Putamen (tissue), 1 donor: ENCODE data around the gene CAMK2A.

Experiments used
- DNase-seq: peaks from one replicate; pipeline ENCODE4 v3.0.0-alpha.2; 2016; ENCODE audit warnings: low spot score

Gene CAMK2A

DNA sequence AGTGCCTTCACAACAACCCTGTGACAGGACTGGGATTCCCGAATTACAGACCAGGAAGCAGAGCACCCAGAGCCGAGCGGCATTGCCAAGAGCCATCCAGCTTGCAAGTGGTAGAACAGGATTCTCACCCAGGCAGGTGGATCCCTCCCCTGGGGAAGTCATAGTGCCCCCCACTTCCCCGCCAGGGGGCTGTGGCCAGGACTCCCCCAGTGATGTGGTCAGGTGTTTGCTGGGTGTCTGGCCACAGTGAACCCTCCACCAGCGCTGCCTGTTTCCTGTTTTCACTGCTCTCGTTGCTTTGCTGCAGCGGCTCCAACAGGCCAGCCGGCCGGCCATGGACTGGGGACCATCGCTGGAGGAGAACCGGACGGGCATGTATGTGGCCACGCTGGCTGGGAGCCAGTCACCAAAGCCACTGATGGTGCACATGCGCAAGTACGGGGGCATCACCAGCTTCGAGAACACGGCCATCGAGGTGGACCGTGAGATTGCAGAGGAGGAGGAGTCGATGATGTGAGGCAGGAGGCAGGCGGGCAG is 80.4 kb downstream of the CAMK2A start:
- no peak for DNase-seq

DNA sequence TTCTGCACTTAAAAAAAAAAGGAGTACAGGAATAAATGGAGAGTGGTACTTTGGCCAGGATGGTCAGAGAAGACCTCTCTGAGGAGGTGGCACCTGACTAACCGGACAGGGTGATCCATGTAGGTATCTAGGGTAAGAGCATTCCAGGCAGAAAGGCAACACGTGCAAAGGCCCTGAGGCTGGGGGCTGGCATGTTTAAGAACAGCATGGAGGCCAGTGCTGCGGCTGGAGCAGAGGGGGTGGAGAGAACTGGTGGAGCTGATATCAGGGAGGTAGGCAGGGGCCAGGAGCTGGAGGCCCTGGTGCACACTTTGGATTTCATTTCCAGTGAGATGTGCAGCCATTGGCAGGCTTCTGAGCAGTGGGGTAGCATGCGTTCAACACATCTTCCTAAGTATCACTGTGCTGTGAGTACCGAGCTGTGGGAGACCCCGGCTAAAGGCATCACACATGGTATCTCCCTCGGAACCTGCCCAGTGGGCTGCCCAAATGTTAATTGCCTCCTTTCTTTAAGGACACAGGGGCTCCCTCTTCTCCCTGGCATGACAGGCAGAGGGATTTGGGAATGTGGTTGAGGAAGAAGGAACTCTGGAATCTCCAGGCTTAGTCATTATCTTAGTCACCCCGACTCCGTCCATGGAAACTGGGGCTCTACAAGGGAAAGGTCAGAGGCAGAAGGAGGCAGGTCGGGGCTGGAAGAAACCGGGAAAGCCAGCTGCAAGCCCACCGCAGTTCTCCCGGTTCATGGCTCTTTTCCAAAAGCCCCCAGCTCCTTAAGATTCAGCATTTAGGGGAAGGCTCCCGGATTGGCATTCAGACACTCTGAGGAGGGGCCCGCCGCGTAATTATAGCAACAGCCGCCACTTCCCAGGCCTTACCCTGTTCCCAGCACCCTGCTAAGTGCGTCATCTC is 81.1 kb downstream of the CAMK2A start:
- DNase-seq = no peak

DNA sequence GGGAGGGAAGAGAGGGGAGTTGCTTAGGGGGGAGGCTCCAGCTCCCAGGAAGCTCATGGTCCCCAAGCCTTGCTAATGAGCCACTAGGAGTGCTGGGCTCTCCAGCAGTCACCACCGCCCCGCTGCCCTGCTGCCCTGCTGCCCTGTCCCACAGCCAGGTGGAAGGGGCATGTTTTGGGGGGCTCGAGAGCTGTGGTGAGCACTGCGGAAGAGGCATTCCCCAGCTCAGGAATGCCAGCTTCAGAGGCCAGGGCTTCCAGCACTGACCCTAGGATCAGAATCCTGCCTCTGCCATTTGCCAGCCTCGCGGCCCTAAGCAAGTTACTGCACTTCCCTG is 82.8 kb downstream of the CAMK2A start:
- DNase-seq = no peak

GRCh38 chr5:150206098-150206778 is 83.3 kb downstream of the CAMK2A start:
- DNase-seq = no peak

GRCh38 chr5:150204590-150204960 is 85.0 kb downstream of the CAMK2A start:
- no peak for DNase-seq

- DNase-seq = no peak
These were observed 85.6 kb downstream of the CAMK2A start for GRCh38 chr5:150203832-150204589.

- no peak for DNase-seq
These were observed 87.1 kb downstream of the CAMK2A start for GRCh38 chr5:150202501-150202900.

DNA sequence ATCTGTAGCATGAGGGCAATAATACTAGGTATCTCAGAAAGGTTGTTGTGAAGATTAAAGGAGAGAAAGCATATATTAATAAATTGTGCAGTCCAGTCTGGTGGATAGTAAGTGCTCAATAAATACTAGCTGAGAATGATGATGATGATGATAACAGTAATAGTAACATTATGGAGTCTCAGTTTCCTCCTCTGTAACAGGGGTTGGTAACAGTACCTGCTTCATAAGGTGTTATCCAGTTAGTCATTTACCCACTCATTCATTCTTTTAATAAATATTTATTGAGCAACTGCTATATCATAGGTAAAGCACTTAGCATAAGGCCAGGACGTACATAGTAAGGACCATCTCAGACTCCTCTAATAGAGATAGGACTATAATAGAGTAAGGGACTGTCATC is 92.1 kb downstream of the CAMK2A start:
- DNase-seq = no peak

DNA sequence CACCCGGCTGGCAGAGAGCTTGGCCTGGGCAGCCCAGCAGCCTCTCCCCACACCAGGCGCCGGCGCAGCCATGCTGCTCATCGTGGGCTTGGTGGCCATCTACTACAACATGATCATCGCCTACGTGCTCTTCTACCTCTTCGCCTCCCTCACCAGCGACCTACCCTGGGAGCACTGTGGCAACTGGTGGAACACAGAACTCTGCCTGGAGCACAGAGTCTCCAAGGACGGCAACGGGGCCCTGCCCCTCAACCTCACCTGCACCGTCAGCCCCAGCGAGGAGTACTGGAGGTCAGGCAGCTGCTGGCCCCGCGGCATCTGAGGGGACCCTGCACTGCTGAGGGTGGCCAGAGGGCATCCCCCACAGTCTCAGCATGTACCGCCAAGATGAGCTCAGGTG is 92.6 kb downstream of the CAMK2A start:
- no peak for DNase-seq

- DNase-seq = no peak
These were observed 93.1 kb downstream of the CAMK2A start for GRCh38 chr5:150196514-150196913.

DNA sequence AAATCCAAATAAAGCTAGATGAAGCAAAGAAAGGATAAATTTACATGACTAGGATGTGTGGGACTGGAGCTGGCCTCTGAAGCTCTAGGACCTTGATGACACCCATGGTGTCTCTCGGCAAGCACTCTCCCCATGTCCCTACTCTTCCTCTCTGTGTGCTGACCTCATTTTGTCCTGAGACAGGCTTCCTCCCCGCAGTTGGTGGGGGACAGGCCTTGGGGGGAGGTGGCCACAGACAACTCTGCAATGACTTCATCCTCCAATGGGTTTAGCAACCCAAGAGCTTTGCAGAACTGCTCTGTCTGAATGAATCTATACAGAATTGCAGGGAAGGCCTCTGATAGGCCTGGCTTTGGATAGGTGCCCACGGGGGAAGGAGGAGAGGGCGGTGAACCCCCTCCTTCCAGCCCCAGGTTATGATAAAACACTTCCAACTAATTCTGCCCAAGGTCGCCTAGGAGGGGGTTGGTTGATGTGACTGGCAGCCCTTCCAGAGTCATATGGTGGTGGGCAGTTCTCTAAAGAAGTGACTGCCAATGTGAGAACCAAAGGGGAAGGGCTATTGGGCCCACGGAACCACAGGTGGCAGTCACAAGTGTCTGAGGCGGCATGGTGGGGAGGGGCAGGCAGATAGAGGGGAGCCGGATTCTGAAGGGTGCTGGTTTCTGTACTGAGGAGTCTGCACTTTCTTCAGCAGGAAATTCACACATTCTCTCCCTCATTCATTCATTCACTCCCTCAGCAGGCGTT is 93.7 kb downstream of the CAMK2A start:
- DNase-seq = no peak

DNA sequence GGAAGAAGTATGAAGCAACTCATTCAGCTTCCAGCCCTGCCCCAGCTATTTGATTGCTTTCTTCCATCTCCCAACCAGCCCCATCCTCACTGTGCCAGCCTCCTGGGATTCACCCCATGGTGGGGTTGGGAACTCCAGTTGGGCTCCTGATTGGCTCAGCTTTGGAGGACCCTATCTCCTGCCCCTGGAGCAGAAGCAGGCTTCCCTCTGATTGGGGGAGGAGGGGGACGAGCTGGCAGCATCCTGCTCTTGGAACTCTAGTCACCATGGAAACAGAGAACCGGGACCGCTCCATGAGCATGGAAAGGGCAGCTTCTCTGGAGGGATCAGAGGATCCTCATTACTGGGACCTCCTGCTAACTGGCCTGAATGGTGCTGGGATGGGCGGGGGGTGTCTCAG is 97.1 kb downstream of the CAMK2A start:
- DNase-seq = no peak

DNA sequence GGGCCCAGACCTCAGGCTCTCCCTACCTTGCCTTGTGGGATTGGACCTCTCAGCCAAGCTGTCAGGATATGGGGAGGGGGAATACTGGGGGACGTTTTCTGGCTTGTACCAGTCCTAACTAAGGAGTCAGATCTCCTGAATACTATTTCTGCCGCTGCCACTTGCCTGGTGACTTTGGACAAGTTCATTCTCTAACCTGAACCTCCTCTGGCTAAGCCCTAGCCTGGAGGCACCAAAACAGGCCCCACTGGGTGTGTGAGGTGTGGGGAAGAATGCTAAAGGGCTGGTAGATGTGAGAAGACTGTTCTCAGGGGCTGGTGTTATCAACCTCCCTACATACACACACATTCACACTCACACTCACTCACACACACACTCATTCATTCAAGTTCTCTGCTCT is 98.6 kb downstream of the CAMK2A start:
- no peak for DNase-seq

DNA sequence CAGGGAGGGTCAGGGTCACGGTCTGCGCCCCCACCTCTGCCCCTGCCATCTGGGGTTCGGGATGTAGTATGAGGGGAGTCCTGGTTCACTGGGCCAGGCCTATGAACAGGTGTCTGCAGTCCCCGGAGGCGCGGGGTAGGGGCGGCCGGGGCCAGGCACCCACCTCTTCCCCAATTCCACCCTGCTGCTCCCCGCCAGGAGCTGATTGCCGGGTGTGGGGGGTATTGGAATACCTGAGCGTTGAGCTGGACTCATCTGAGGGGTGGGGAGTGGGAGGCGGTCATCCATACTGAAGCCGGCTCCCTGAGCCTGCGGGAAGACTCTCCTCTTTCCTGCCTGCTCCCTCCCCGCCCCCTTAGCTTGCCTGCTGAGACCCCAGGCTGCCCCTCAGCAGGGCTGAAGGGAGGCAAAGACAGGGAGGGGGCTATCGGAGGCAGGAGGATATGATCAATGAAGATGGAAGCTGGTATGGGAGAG is 99.0 kb downstream of the CAMK2A start:
- no peak for DNase-seq

DNA sequence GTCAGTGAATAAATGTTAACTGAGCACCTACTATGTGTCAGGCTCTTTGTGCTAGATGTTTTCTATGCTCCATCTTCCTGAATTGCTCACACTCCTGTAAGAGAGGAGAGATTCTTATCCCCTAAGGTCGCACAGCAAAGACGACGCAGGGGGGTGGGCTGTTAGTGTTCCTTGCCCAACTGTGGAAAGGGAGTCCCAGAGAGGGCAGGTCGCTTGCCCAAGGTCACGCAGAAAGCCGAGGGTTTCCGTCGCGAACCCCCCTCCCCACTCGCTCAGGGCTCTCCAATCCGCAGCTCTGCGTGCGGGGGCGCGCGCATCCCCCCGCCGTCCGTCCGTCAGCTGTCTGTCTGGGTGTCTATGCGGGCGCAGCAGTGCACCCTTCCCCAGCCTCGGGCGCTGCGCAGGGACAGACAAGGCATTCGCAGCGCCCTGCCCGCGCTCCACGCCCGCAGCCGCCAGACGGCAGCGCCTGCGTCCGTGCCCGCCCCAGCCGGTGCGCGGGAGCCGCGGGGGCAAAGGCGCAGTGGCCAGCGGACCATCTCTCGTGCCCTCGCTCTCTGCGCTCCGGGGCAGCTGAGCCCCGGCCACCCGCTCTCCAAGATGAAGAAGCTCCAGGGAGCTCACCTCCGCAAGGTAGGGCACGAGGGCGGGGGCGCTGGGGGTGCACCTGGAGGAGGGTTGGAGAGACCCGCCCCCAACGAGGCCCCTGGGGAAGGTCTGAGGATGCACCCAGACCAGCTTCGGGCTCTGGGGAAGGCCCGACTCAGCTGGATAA is 99.7 kb downstream of the CAMK2A start, which contains the start of gene SLC6A7:
TSS of gene SLC6A7 (plus strand) at position 335 of the 775 bp plus-strand sequence. CDS start at position 601, 266 bp downstream.
- DNase-seq = no peak

GRCh38 chr5:150189326-150189725 is 100.2 kb downstream of the CAMK2A start:
- no peak for DNase-seq

DNA sequence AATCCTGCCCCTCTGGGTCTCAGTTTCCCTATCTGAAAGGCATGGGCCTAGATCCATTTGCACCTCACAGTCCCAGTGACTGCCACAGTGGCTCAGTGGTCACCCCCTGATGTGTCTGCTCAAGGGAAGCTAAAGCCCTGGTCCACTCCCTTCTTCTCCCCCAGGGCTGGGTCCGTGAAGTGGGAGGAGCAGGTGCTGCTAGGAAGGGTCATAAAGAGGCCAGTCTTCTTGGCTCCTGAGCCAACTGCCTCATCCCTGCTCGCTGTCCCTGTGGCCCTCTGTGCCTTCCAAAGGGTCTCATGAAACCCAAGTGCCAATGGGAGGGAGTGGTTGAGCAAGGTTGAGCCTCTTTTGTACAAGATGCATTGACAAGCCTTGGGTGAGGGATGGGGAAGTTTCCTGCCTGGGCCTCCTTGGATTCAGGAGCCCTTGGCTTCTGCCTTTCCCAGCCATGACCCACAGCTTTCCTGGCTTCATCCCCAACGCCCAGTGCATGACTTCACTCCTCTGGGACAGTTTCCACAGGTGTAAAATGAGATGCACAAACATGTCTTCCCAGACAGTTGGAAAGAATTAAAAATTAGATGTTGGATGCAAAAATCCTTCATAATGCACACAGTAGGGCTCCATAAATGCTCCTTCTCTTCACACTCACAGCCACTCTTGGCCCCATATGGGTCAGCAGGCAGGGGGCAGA is 101.3 kb downstream of the CAMK2A start:
- no peak for DNase-seq

DNA sequence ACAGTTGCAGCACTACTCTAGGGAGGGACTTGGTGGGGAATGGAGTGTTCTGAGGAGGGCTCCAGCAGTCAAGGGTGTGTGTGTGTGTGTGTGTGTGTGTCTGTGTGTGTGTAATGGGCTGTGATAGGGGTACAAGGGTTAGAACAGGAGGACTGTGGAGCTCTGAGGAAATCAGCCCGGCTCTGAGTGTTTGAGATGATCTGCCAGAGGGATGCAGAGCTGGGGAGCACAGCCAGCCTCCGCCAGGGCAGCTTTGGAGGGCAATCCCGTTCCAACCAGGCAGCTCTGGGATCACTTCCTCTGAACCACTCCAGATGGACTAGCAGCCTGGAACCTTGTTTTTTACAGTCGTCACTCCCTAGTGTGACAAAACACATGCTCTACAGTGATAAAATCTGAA is 102.7 kb downstream of the CAMK2A start:
- no peak for DNase-seq

- no peak for DNase-seq
These were observed 103.4 kb downstream of the CAMK2A start for GRCh38 chr5:150186137-150186536.
